ENCODE measurements around the gene PODN. TPM values are rescaled to one million over a fixed set of nuclear protein-coding genes. Genes with fewer than 3 reads are reported as not detected.
A peak's percentile ranks its signal among the peaks of the same experiment; 100 is the strongest.

The PODN gene
- total RNA-seq, 1 donor from 2014 or later = 0.48 TPM

- peak; percentile 83 for DNase-seq (ENCODE audit: low read depth)
Measured at GRCh38 chr1:53088616-53089300, 26.7 kb downstream of the PODN start.

- DNase-seq (ENCODE audit: low read depth) = peak; percentile 47
Measured at GRCh38 chr1:53089478-53090226, 27.6 kb downstream of the PODN start.

- no peak for DNase-seq (ENCODE audit: low read depth)
Measured at GRCh38 chr1:53090227-53091147, 28.5 kb downstream of the PODN start.

- DNase-seq (ENCODE audit: low read depth) = peak; percentile 51
Measured at GRCh38 chr1:53091841-53092645, 30.0 kb downstream of the PODN start.

GRCh38 chr1:53092659-53093450, 30.8 kb downstream of the PODN start:
- no peak for DNase-seq (ENCODE audit: low read depth)

GRCh38 chr1:53093451-53093754, 31.4 kb downstream of the PODN start:
- DNase-seq (ENCODE audit: low read depth) = no peak

- DNase-seq (ENCODE audit: low read depth) = no peak
Measured at GRCh38 chr1:53093778-53094532, 31.9 kb downstream of the PODN start.

- no peak for DNase-seq (ENCODE audit: low read depth)
Measured at GRCh38 chr1:53094533-53094919, 32.5 kb downstream of the PODN start.

- no peak for DNase-seq (ENCODE audit: low read depth)
Measured at GRCh38 chr1:53104289-53104913, 42.4 kb downstream of the PODN start.

GRCh38 chr1:53107090-53107489, 45.1 kb downstream of the PODN start:
- DNase-seq (ENCODE audit: low read depth) = no peak

- DNase-seq (ENCODE audit: low read depth) = no peak
Measured at GRCh38 chr1:53107570-53108322, 45.7 kb downstream of the PODN start.

GRCh38 chr1:53108646-53109580, 46.9 kb downstream of the PODN start:
- DNase-seq (ENCODE audit: low read depth) = no peak

GRCh38 chr1:53110370-53111072, 48.5 kb downstream of the PODN start:
- peak; percentile 60 for DNase-seq (ENCODE audit: low read depth)

- DNase-seq (ENCODE audit: low read depth) = no peak
Measured at GRCh38 chr1:53111073-53111556, 49.1 kb downstream of the PODN start.

- DNase-seq (ENCODE audit: low read depth) = no peak
Measured at GRCh38 chr1:53111693-53112092, 49.7 kb downstream of the PODN start.

GRCh38 chr1:53112271-53112774, 50.3 kb downstream of the PODN start:
- DNase-seq (ENCODE audit: low read depth) = peak; percentile 63

All from myocyte (in vitro differentiated cells).